GM18951 (cell line): ENCODE data around the gene ACOT12.
"Not testable (repeated sequence)": the region's sequence is repeated elsewhere in the genome, so short reads cannot be mapped to it uniquely, and the experiment has no call there.

Experiments
- POLR2A ChIP-seq: IDR thresholded peaks from 4 replicates; pipeline ENCODE4 v1.6.1; 2011; ENCODE audit warnings: mild to moderate bottlenecking; ENCODE audit not compliant: insufficient read length, insufficient read depth; ENCODE audit errors: extremely low read depth
- in situ Hi-C: fragments of 300-500 bp; cut with MboI; formaldehyde crosslinking; loops from one replicate; pipeline ENCODE4 v1.12.0; 2022; ENCODE audit warnings: low sequenced_read_pairs, mixed read lengths, inconsistent platforms; ENCODE audit not compliant: unreplicated experiment

ACOT12 gene

DNA sequence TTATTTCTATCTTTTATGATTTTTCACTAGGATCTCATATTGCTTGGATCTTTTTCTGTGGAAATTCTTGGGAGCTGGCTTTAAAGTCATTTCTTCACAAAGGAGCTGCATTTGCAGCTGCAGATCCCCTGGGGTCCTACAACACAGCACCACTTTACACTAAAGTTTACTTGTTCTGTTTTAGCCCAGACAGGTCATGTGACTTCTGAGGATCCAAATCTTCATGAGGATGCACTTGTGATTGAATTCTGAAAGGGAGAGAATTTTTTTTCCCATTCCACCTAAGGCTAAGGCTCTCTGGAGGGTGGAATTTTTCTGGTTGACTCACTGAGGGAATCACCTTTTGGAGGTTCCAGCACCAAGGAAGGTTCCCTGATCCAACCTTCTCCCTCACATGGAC lies 43.4 kb downstream of the ACOT12 start:
- TF ChIP-seq POLR2A: no peak
- in situ Hi-C loops: no loop called here

- in situ Hi-C loops: no loop called here
- TF ChIP-seq POLR2A: no peak
Observed at GRCh38 chr5:81349161-81349560, 44.8 kb downstream of the ACOT12 start.

GRCh38 chr5:81345411-81346003 lies 48.4 kb downstream of the ACOT12 start:
- in situ Hi-C loops: no loop called here
- TF ChIP-seq POLR2A: no peak

- TF ChIP-seq POLR2A: no peak
- in situ Hi-C loops: no loop called here
Observed at GRCh38 chr5:81344736-81345135, 49.2 kb downstream of the ACOT12 start.

- in situ Hi-C loops: not testable (repeated sequence)
Observed at GRCh38 chr5:81338213-81338612, 55.7 kb downstream of the ACOT12 start.

DNA sequence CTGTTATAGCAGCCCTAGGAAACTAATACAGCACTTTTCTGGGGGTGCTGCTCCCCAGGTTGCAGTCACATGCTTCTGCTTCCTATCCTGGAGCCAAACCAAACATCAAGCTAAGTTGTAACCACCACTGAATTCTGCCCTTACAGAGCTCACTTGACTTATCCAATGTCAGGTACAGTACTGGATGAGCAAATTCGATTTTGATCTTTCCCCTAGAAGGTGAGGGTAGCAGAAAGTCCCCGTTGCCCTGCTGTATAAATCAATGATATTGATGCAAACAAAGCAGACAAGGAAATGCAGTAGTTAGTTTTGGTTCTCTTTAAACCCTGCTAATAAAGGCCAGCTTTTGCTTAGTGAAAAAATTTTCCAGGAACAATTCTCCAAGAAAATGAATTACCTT lies 56.1 kb downstream of the ACOT12 start:
- in situ Hi-C loops: no loop called here
- no peak for TF ChIP-seq POLR2A

GRCh38 chr5:81336556-81336955 lies 57.4 kb downstream of the ACOT12 start:
- in situ Hi-C loops: no loop called here
- TF ChIP-seq POLR2A: no peak

DNA sequence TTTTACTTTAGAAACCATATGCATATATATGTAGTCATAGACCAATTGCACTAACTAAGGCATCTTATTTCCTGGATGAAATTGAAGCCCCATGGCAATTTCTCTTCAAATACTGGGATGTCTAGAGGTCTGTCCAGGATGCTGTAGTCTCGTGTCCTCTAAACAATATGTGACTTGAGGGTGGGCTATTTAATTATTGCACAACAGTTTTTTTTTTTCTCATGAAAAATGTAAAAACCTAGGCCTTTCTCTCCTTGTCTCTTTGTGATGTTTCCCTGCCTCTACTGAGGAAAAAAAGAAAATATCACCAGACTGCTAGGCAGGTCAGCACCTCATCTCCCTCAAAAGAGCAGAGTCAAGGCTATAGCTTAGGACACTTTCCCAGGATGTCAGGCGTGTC lies 58.0 kb downstream of the ACOT12 start:
- in situ Hi-C loops: no loop called here

GRCh38 chr5:81334304-81335061 lies 59.5 kb downstream of the ACOT12 start:
- in situ Hi-C loops: no loop called here
- no peak for TF ChIP-seq POLR2A

More for the DNA sequence above, 58.0 kb downstream of the ACOT12 start:
- no peak for TF ChIP-seq POLR2A

- no peak for TF ChIP-seq POLR2A
- in situ Hi-C loops: no loop called here
Observed at GRCh38 chr5:81326554-81326953, 67.4 kb downstream of the ACOT12 start.

- in situ Hi-C loops: no loop called here
- TF ChIP-seq POLR2A: no peak
Observed at GRCh38 chr5:81317536-81317935, 76.4 kb downstream of the ACOT12 start.

- no peak for TF ChIP-seq POLR2A
- in situ Hi-C loops: no loop called here
Observed at GRCh38 chr5:81316571-81316970, 77.4 kb downstream of the ACOT12 start.

GRCh38 chr5:81315830-81316229 lies 78.1 kb downstream of the ACOT12 start:
- no peak for TF ChIP-seq POLR2A
- in situ Hi-C loops: no loop called here

DNA sequence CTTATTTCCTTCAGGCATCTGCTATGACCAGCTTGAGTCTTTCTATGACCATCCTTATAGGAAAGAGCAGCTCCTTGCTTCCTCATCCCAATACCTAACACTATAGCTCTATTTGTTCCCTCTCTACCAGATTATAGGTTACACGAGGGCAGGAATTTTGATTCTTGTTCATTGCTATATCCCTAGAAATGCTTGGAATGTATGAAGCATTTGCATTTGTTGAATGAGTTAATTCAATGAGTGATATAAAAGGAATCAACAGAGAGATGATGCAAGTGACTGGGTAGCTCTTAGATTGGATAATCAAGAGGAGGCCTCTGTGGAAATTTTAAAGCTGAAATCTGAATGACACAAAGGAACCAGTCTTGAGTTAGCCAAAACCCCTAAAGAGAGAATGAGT lies 78.6 kb downstream of the ACOT12 start:
- TF ChIP-seq POLR2A: no peak
- in situ Hi-C loops: no loop called here

- in situ Hi-C loops: no loop called here
- no peak for TF ChIP-seq POLR2A
Observed at GRCh38 chr5:81314581-81314980, 79.4 kb downstream of the ACOT12 start.

DNA sequence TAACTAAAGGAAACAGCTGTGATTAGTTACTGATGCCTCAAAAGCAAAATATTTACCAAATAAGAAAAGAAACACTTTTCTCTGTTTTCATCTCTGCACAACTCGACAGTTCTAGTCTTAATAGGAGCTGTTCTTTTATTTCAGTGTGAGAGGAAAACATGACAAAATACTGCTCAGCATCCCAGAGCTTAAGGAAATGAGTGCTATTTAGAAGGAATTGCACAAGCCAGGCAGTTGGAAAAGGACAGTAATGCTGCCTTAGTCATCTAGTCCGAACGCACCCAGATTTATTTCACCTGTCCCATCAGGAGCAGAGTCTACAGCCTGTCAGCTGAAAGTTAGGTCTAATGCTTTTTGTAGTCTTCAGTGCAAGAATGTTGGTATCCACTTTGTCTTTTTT lies 80.2 kb downstream of the ACOT12 start:
- in situ Hi-C loops: no loop called here
- no peak for TF ChIP-seq POLR2A
